ENCODE results near the gene PLA2R1.
"Not testable (repeated sequence)": the region's sequence is repeated elsewhere in the genome, so short reads cannot be mapped to it uniquely, and the experiment has no call there.

GRCh38 chr2:160038662-160039061 is 23.8 kb downstream of the PLA2R1 start:
- TF ChIP-seq CTCF, POLR2A (IDR thresholded peaks at IDR 0.05): not testable (repeated sequence)
